ENCODE measurements around the gene MYL2.
"Not testable (repeated sequence)": the region's sequence is repeated elsewhere in the genome, so short reads cannot be mapped to it uniquely, and the experiment has no call there.

MYL2 gene

GRCh38 chr12:110920324-110920910, at the start of gene MYL2:
Gene MYL2, minus strand, starts transcription at chr12:110920579. Its CDS starts 50 bp downstream, at chr12:110920529.
- H3K4me3 ChIP-seq (ENCODE audit: low read depth, low read length): no peak within 1 kb of the TSS
- DNase-seq (ENCODE audit: low read depth): no peak
- TF ChIP-seq CTCF (IDR thresholded peaks at IDR 0.05; ENCODE audit: control insufficient read depth, extremely low read depth, insufficient read depth): no peak

GRCh38 chr12:110966081-110966760, 45.8 kb upstream of the MYL2 start:
- TF ChIP-seq CTCF (IDR thresholded peaks at IDR 0.05; ENCODE audit: control insufficient read depth, extremely low read depth, insufficient read depth): no peak
- DNase-seq (ENCODE audit: low read depth): no peak
- H3K4me3 ChIP-seq (ENCODE audit: low read depth, low read length): no peak overlapping the region

GRCh38 chr12:110965574-110965973, 45.2 kb upstream of the MYL2 start:
- DNase-seq (ENCODE audit: low read depth): no peak

GRCh38 chr12:110960795-110961194, 40.4 kb upstream of the MYL2 start:
- TF ChIP-seq CTCF (IDR thresholded peaks at IDR 0.05; ENCODE audit: control insufficient read depth, extremely low read depth, insufficient read depth): no peak
- no peak overlapping the region for H3K4me3 ChIP-seq (ENCODE audit: low read depth, low read length)
- DNase-seq (ENCODE audit: low read depth): no peak

More at GRCh38 chr12:110965574-110965973, 45.2 kb upstream of the MYL2 start:
- no peak overlapping the region for H3K4me3 ChIP-seq (ENCODE audit: low read depth, low read length)
- no peak for TF ChIP-seq CTCF (IDR thresholded peaks at IDR 0.05; ENCODE audit: control insufficient read depth, extremely low read depth, insufficient read depth)

- DNase-seq (ENCODE audit: low read depth): no peak
- TF ChIP-seq CTCF (IDR thresholded peaks at IDR 0.05; ENCODE audit: control insufficient read depth, extremely low read depth, insufficient read depth): no peak
- H3K4me3 ChIP-seq (ENCODE audit: low read depth, low read length): no peak overlapping the region
Observed at GRCh38 chr12:110957652-110958051, 37.3 kb upstream of the MYL2 start.

- DNase-seq (ENCODE audit: low read depth): no peak
- no peak for TF ChIP-seq CTCF (IDR thresholded peaks at IDR 0.05; ENCODE audit: control insufficient read depth, extremely low read depth, insufficient read depth)
- no peak overlapping the region for H3K4me3 ChIP-seq (ENCODE audit: low read depth, low read length)
Observed at GRCh38 chr12:110957159-110957558, 36.8 kb upstream of the MYL2 start.

GRCh38 chr12:110950867-110951266, 30.5 kb upstream of the MYL2 start:
- H3K4me3 ChIP-seq (ENCODE audit: low read depth, low read length); DNase-seq (ENCODE audit: low read depth): not testable (repeated sequence)

GRCh38 chr12:110950466-110950865, 30.1 kb upstream of the MYL2 start:
- not testable (repeated sequence) for H3K4me3 ChIP-seq (ENCODE audit: low read depth, low read length); DNase-seq (ENCODE audit: low read depth)

Measured in LNCaP clone FGC (cell line).